Heart left ventricle (tissue), 16 donors: ENCODE results near the gene SPO11. TPM values are rescaled to one million over a fixed set of nuclear protein-coding genes. Genes with fewer than 3 reads are reported as not detected.

Experiments used
- ATAC-seq, 4 donors: fragments of 200-7000 bp; cut with Tn5 transposase; one replicate each; pipeline ENCODE4 v1.9.1; 2020 to 2022; ENCODE audit warnings: moderate library complexity in 4 of 4, mild to moderate bottlenecking in 3 of 4, moderate number of reproducible peaks in 1 of 4
- DNase-seq, 5 donors: peaks; one replicate each; pipeline ENCODE4 v3.0.0-alpha.2; 2020
- H3K27ac ChIP-seq, 12 donors: fragments of 200-600 bp; sonication (generic) in 4 of 12; one replicate each; pipeline versions ENCODE4 v1.5.0 to v1.8.0; 2016 to 2022; ENCODE audit warnings: mild to moderate bottlenecking in 2 of 12
- H3K27me3 ChIP-seq, 9 donors: fragments of 200-600 bp; sonication (generic) in 2 of 9; one replicate each; pipeline versions ENCODE4 v1.5.1 to v1.8.0; 2016 to 2022; ENCODE audit warnings: mild to moderate bottlenecking in 3 of 9
- H3K36me3 ChIP-seq, 9 donors: fragments of 200-600 bp; sonication (generic) in 2 of 9; one replicate each; pipeline versions ENCODE4 v1.5.0 to v1.8.0; 2018 to 2022; ENCODE audit warnings: mild to moderate bottlenecking in 2 of 9
- H3K4me1 ChIP-seq, 12 donors: fragments of 200-600 bp; sonication (generic) in 4 of 12; one replicate each; pipeline versions ENCODE4 v1.5.0 to v1.8.0; 2016 to 2022; ENCODE audit warnings: mild to moderate bottlenecking in 3 of 12
- H3K4me3 ChIP-seq, 12 donors: fragments of 200-600 bp; sonication (generic) in 4 of 12; one replicate each; pipeline versions ENCODE4 v1.5.0 to v1.8.0; 2017 to 2022; ENCODE audit warnings: mild to moderate bottlenecking in 9 of 12, moderate library complexity in 4 of 12
- H3K9me3 ChIP-seq, 12 donors: fragments of 200-600 bp; sonication (generic) in 4 of 12; one replicate each; pipeline versions ENCODE4 v1.5.0 to v1.8.0; 2016 to 2022; ENCODE audit warnings: mild to moderate bottlenecking in 1 of 12
- POLR2A ChIP-seq, 2 donors: fragments of 450-650 bp; IDR thresholded peaks; one replicate each; pipeline ENCODE4 v1.6.1; 2017; ENCODE audit warnings: antibody characterized with exemption in 2 of 2, mild to moderate bottlenecking in 2 of 2, moderate library complexity in 2 of 2
- WGBS, 4 donors: extraction: QIAGEN DNeasy Blood & Tissue Kit in 2 of 4; methylation state at CpG; one replicate each; pipeline versions ENCODE4 v1.1.5 to v1.1.7; 2013 to 2018; 5-methylcytosine and 5-hydroxymethylcytosine counted together
- intact Hi-C, 10 donors: fragments of 100-400 bp; cut with DNase I; formaldehyde crosslinking; loops; one replicate each; pipeline versions ENCODE4 v1.11.1 to v1.14.2; 2022
- polyA plus RNA-seq, 2 donors: library from polyadenylated mRNA; stranded (reverse); fragments of 200-250 nt; gene quantifications; one replicate each; pipeline ENCODE4 v1.2.3, GENCODE V29; 2013
- total RNA-seq, 9 donors: library from RNA; depleted of rRNA in 2 of 9; stranded (reverse); fragments of >200 nt in 2 of 9; fragmentation: NEBNext Ultra II Directional in 3 of 9; extraction: Animal tissue kit (Norgen Biotek cat#: 25700) in 3 of 9; gene quantifications; one replicate each; pipeline versions ENCODE4 v1.1.0 to v1.2.4, GENCODE V29; 2016 to 2023
- TF ChIP-seq, protein P1 (sequence below), 12 donors: fragments of 200-600 bp; sonication (generic) in 4 of 12; IDR thresholded peaks; one replicate each; pipeline versions ENCODE4 v1.5.0 to v1.8.0; 2018 to 2022; ENCODE audit warnings: antibody characterized with exemption in 12 of 12, mild to moderate bottlenecking in 5 of 12
- donor health status: ischemic (EF 13 %, LVEDD 7.1; RV severe dilation, severe dysfunction).
- donor health status: healthy with polysubstance abuse.
- donor health status: DM: no; HTN: yes; CAD: no.
- donor health status: DM: no; HTN: no; CAD: no.
- donor health status: ischemic (EF 25% LVEDD 6.9; RV normal size, moderate dysfunction).
- donor health status: ischemic (EF 25% LVEDD 5.7; RV mildly dilated, moderate dysfunction).
- donor health status: healthy.
- donor health status: DM: yes; HTN: yes; CAD: no.
- donor health status: ischemic (EF 35%, LVEDD 5.7; RV mildly dilated, moderate dysfunction).
- donor health status: nonischemic (EF 11% LVEDD 7.7; RV severe dilation, severe dysfunction).
- donor health status: DM: yes; HTN: yes; CAD: no.
- donor health status: PGD.
- donor health status: ischemic (EF 29% LVEDD 5.4; RV normal size, mild dysfunction).
- donor health status: nonischemic (EF 23%, LVEDD 6.1; RV moderate dilation, normal function).

The SPO11 gene
- total and polyA plus RNA-seq, 11 donors, result not detected

DNA sequence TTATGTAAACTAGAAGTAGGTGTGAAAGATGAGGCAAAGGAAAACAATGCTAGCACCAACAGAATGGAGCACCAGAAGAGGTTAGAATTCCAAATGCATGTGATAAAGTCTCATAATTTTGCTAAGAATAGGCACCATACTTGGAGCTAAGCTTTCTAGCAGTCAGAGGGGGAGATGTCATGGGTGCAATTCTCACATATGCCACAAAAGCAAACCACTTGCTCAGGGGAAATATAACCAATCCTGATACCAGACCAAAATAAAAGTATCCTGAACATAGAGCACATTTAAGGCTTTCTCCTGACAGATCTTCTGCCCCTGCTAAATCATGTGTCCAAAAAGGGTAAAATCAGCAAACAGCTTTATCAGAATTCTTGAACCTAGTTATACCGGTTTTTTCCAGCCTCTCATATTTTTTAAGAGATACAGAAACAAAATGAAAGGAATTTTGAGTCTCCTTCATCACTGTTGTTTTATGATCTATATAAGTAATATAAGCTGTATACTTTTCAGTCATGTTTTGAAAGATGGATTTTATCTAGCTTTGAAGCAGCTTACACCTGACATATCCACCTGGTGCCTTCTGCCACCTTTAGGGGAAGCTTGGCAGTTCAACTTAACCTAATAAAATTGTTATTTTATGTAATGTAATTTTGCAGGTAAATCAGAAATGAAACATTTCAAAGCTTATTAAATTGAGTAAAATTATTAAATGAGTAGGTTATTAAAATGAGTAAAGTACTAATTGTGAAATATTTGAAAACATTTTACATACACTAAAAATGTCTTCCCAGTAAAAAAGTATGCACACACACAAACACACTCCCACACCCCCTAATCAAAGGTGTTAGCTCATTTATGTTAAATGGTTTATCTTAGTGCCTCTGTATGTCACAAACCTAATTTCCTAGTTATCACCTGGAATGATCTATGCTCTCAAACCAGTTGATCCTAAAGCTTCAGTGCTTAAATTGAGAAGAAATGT, 2.8 kb downstream of the SPO11 start:
- H3K4me3 ChIP-seq, result no peak overlapping the region
- peaks cover 0 to 72% (median 10%) of the 10 kb centered on the region in 9 donors for H3K27me3 ChIP-seq
- DNase-seq (no peak), ATAC-seq (no peak)
- H3K4me1 ChIP-seq, result no peaks in the 10 kb centered on the region
- intact Hi-C loops, result loop anchor here in 1 of 10 donors (5.0 kb wide), 1 partner anchor 240 kb away; no protein-coding TSS in a partner anchor
- H3K27ac ChIP-seq, result no peak overlapping the region
- WGBS, 4 donors, result 75 to 86% (median 78%) methylated on average over 1 of the region's 1 CpG
- H3K9me3 ChIP-seq, result no peaks in the 10 kb centered on the region
- H3K36me3 ChIP-seq, result no peaks in the 10 kb centered on the region
- TF ChIP-seq, protein P1, sequence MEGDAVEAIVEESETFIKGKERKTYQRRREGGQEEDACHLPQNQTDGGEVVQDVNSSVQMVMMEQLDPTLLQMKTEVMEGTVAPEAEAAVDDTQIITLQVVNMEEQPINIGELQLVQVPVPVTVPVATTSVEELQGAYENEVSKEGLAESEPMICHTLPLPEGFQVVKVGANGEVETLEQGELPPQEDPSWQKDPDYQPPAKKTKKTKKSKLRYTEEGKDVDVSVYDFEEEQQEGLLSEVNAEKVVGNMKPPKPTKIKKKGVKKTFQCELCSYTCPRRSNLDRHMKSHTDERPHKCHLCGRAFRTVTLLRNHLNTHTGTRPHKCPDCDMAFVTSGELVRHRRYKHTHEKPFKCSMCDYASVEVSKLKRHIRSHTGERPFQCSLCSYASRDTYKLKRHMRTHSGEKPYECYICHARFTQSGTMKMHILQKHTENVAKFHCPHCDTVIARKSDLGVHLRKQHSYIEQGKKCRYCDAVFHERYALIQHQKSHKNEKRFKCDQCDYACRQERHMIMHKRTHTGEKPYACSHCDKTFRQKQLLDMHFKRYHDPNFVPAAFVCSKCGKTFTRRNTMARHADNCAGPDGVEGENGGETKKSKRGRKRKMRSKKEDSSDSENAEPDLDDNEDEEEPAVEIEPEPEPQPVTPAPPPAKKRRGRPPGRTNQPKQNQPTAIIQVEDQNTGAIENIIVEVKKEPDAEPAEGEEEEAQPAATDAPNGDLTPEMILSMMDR (IDR thresholded peaks at IDR 0.05), result peak in 1 of 12 donors; percentile 4
- TF ChIP-seq POLR2A (IDR thresholded peaks at IDR 0.05), result no peak

DNA sequence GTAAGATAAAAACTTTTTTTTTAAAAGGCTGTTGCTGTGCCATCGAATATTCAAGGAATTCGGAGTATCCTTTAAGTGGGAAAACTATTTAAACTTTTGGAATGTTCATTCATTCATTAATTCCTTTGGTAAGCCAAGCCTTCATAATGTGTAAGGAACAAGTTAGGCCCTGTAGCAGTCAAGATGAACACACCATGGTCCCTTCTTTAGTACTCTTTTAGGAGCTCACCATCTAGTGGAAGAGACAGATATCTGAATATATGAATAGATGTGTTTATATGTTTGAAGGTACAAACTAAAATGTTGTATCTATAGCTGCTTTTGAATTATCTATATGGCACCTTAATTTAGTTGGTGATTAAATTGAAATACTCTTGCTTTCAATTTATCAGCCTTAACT, 5.8 kb downstream of the SPO11 start:
- no peaks in the 10 kb centered on the region for H3K9me3 ChIP-seq
- H3K4me1 ChIP-seq, result no peaks in the 10 kb centered on the region
- TF ChIP-seq, protein P1 (IDR thresholded peaks at IDR 0.05), result peak in 2 of 12 donors; percentile 7 to 8
- TF ChIP-seq POLR2A (IDR thresholded peaks at IDR 0.05), result no peak
- ATAC-seq (no peak), DNase-seq (no peak)
- H3K27me3 ChIP-seq, result peaks cover 0 to 74% (median 7%) of the 10 kb centered on the region in 9 donors
- intact Hi-C loops, result no loop called here
- H3K4me3 ChIP-seq, result no peak overlapping the region
- no peak overlapping the region for H3K27ac ChIP-seq
- 75 to 86% (median 83%) methylated on average over 2 of the region's 2 CpGs for WGBS, 4 donors
- H3K36me3 ChIP-seq, result no peaks in the 10 kb centered on the region

DNA sequence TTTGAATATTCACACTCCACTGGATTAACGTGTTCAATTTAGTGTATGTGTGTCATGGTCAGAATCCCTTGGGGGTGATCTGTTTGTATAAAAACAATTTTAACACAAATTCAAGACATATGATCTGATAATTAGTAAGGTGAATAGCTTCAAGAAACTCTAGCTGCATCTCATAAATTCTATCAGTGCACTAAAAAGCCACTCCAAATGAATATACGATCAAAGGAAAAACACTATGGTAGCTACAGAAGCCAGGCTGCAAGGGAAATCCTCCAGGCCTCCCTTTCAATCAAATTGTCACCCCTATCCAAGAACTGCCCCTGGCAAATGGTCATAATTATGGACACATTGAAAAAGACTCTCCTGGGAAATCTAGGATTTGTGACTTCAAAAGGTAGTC, 12.1 kb downstream of the SPO11 start:
- TF ChIP-seq POLR2A (IDR thresholded peaks at IDR 0.05), result no peak
- TF ChIP-seq, protein P1 (IDR thresholded peaks at IDR 0.05), result no peak
- no peaks in the 10 kb centered on the region for H3K36me3 ChIP-seq
- no peak overlapping the region for H3K27ac ChIP-seq
- no peak for ATAC-seq
- no peak for DNase-seq
- no peaks in the 10 kb centered on the region for H3K9me3 ChIP-seq
- peaks cover 0 to 33% (median 3%) of the 10 kb centered on the region in 9 donors for H3K27me3 ChIP-seq
- no peaks in the 10 kb centered on the region for H3K4me1 ChIP-seq
- intact Hi-C loops, result loop anchor here in 5 of 10 donors (1.0 to 10.0 kb wide), 4 partner anchors 252 to 797 kb away; no protein-coding TSS in a partner anchor
- WGBS, 4 donors, result 67 to 80% (median 77%) methylated on average over 2 of the region's 2 CpGs
- H3K4me3 ChIP-seq, result no peak overlapping the region

DNA sequence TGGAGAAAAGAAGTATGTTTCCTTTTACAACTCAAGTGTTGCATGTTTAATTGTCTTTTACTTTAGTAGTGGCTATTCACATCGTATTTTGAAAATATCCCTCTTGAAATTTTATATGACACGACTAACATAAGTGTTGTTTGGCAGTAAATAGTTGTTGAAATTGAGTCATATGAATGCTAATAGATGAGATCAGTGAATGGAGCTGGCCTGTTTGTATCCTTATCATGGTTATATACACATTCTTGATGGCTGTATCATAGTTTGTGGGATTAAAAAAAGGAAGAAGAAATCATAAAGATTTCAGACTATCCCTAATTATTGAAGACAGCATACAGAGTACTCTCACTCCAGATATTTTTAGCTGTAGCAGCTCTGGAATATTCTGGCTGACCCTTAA, 13.2 kb downstream of the SPO11 start:
- intact Hi-C loops, result loop anchor here in 5 of 10 donors (1.0 to 10.0 kb wide), 4 partner anchors 254 to 798 kb away; no protein-coding TSS in a partner anchor
- Histone ChIP-seq H3K27me3 (peaks cover 0 to 21% (median 0%) of the 10 kb centered on the region in 9 donors), H3K27ac (no peak overlapping the region), H3K4me1 (no peaks in the 10 kb centered on the region), H3K9me3 (no peaks in the 10 kb centered on the region), H3K4me3 (no peak overlapping the region), H3K36me3 (no peaks in the 10 kb centered on the region)
- ATAC-seq (no peak), DNase-seq (no peak)
- TF ChIP-seq, protein P1 (IDR thresholded peaks at IDR 0.05), result no peak
- no peak for TF ChIP-seq POLR2A (IDR thresholded peaks at IDR 0.05)
- 55 to 62% (median 57%) methylated on average over 2 of the region's 2 CpGs for WGBS, 4 donors
